Keratinocyte (primary cell): ENCODE results near the gene PDE9A. TPM values are rescaled to one million over a fixed set of nuclear protein-coding genes. Genes with fewer than 3 reads are reported as not detected.

Experiments used
- DNase-seq: peaks from one replicate; pipeline ENCODE4 v3.0.0-alpha.2; 2011; ENCODE audit warnings: low read depth, missing footprints, low spot score
- FAIRE-seq: peaks from 2 replicates; lab custom pipeline; 2011; peaks lifted over from hg19 to GRCh38; lab: Jason Lieb, UNC
- H2AFZ ChIP-seq: 2 replicates; pipeline ENCODE4 v1.6.0; 2012; ENCODE audit warnings: low read length, control low read depth, inconsistent platforms; ENCODE audit not compliant: control insufficient read depth
- H3K27ac ChIP-seq: 2 replicates; pipeline ENCODE4 v1.5.1; 2011; ENCODE audit warnings: low read length; ENCODE audit not compliant: control insufficient read depth, insufficient read depth
- H3K27me3 ChIP-seq: 3 replicates; pipeline ENCODE4 v1.6.0; 2011; ENCODE audit warnings: low read length; ENCODE audit not compliant: control insufficient read depth, insufficient read depth; ENCODE audit errors: extremely low read depth
- H3K36me3 ChIP-seq, 2 experiments: 2 replicates in 1 of 2; 3 replicates in 1 of 2; pipeline ENCODE4 v1.5.1; 2011; ENCODE audit warnings: low read length in 2 of 2, mild to moderate bottlenecking in 1 of 2; ENCODE audit not compliant: control insufficient read depth in 2 of 2, insufficient read depth in 2 of 2; ENCODE audit errors: extremely low read depth in 1 of 2
- H3K4me1 ChIP-seq: 3 replicates; pipeline ENCODE4 v1.5.1; 2011; ENCODE audit warnings: low read length; ENCODE audit not compliant: control insufficient read depth, insufficient read depth; ENCODE audit errors: extremely low read depth
- H3K4me2 ChIP-seq: 3 replicates; pipeline ENCODE4 v1.6.0; 2011; ENCODE audit warnings: low read depth, low read length; ENCODE audit not compliant: control insufficient read depth, insufficient read depth; ENCODE audit errors: extremely low read depth
- H3K4me3 ChIP-seq, 3 experiments: fragments of 200-600 bp in 1 of 3; sonication (generic) in 1 of 3; 2 replicates in 2 of 3; 3 replicates in 1 of 3; pipeline ENCODE4 v1.5.1; 2011 to 2016; ENCODE audit warnings: low read length in 3 of 3, mild to moderate bottlenecking in 3 of 3, control low read depth in 2 of 3, inconsistent platforms in 1 of 3, low read depth in 1 of 3, mixed read lengths in 1 of 3, mixed run types in 1 of 3, moderate library complexity in 1 of 3; ENCODE audit not compliant: control insufficient read depth in 2 of 3, insufficient read depth in 2 of 3; ENCODE audit errors: extremely low read depth in 1 of 3
- H3K79me2 ChIP-seq: 2 replicates; pipeline ENCODE4 v1.6.0; 2012; ENCODE audit warnings: low read length; ENCODE audit not compliant: control insufficient read depth, insufficient read depth
- H3K9ac ChIP-seq: 3 replicates; pipeline ENCODE4 v1.6.0; 2011; ENCODE audit warnings: low read length; ENCODE audit not compliant: control insufficient read depth, insufficient read depth; ENCODE audit errors: extremely low read depth
- H3K9me1 ChIP-seq: 3 replicates; pipeline ENCODE4 v1.6.0; 2011; ENCODE audit warnings: low read length; ENCODE audit not compliant: control insufficient read depth, insufficient read depth; ENCODE audit errors: extremely low read depth
- H3K9me3 ChIP-seq: 2 replicates; pipeline ENCODE4 v1.5.1; 2012; ENCODE audit warnings: low read depth, low read length; ENCODE audit not compliant: control insufficient read depth
- H4K20me1 ChIP-seq: 3 replicates; pipeline ENCODE4 v1.6.0; 2011; ENCODE audit warnings: low read length; ENCODE audit not compliant: control insufficient read depth, insufficient read depth; ENCODE audit errors: extremely low read depth
- CTCF ChIP-seq, 3 experiments: IDR thresholded peaks in 1 of 3; conservative IDR thresholded peaks in 1 of 3; optimal IDR thresholded peaks in 1 of 3; 2 replicates in 2 of 3; 3 replicates in 1 of 3; pipeline versions ENCODE3 to v1.5.1; 2011; ENCODE audit warnings: low read length in 3 of 3, mild to moderate bottlenecking in 3 of 3, moderate library complexity in 2 of 3, control low read depth in 1 of 3, inconsistent platforms in 1 of 3; ENCODE audit not compliant: insufficient read depth in 2 of 3; ENCODE audit errors: extremely low read depth in 1 of 3
- EZH2 ChIP-seq: IDR thresholded peaks from one replicate; pipeline ENCODE4 v1.6.1; 2012; ENCODE audit warnings: inconsistent platforms, mild to moderate bottlenecking, low read length, moderate library complexity
- dilution Hi-C: fragments of 300-500 bp; cut with MboI; formaldehyde crosslinking; loops from one replicate; pipeline ENCODE4 v1.7.0; 2020; ENCODE audit warnings: low sequenced_read_pairs; ENCODE audit not compliant: extremely low pct_ligation_motif_present
- polyA plus RNA-seq, 5 experiments: library from polyadenylated mRNA; depleted of rRNA in 3 of 5; stranded (reverse) in 3 of 5; stranded (forward) in 1 of 5; unstranded in 1 of 5; fragments of >200 nt; gene quantifications; 1 replicate in 1 of 5; 2 replicates in 3 of 5; 3 replicates in 1 of 5; pipeline versions ENCODE4 v1.2.1 to v1.2.3, GENCODE V29; 2011 to 2012; ENCODE audit warnings: missing spikeins in 2 of 5, low read depth in 1 of 5, low replicate concordance in 1 of 5

PDE9A gene
- polyA plus RNA-seq, 1 donor (not counting 4 experiments of a cell fraction or from before 2014, with no cell fraction given) = 0.13 TPM

GRCh38 chr21:42665484-42665883, 12.1 kb downstream of the PDE9A start:
- no peak overlapping the region for H3K4me3 ChIP-seq
- no peak overlapping the region for H3K27ac ChIP-seq
- TF ChIP-seq EZH2 (no peak), CTCF (optimal IDR thresholded peaks at IDR 0.05 in 1 of 3, IDR thresholded peaks at IDR 0.05 in 1 of 3, conservative IDR thresholded peaks at IDR 0.05 in 1 of 3; ENCODE audit: extremely low read depth in 1 of 3, insufficient read depth in 2 of 3, low read length in 3 of 3) (no peak)

DNA sequence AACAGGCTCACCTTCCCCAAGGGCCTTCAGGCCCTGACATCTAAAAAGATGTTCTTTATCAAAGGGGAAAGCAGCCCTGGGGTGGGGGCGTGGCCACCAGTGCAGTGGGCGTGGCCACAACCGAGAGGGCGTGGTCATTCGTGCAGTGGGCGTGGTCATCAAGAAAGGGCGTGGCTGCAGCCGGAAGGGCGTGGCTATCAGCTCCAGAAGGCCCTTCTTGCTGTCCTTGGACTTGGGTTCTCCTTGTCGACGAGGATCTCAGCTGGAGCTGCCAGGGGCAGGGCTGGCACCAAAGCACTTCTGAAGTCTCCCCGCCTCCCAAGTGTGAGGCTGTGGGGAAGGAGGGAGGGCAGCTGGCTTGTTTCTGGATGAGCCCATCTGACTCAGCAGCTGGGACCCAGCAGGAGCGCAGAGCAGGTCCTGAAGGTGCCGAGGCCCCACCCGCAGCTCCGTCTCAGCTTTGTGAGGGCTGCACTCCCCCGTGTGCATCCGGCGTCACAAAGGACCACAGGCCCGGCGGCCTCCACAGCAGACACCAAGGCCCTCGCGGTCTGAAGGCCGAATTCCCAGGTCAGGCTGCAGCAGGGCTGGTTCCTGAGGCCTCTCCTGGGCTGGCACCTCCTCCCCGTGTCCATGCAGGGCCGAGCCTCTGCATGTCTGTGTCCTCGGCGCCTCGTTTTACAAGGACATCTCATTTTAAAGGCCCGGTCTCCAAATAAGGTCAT, 12.8 kb downstream of the PDE9A start:
- H3K9me1 ChIP-seq = no peaks in the 10 kb centered on the region
- no peak overlapping the region for H3K4me3 ChIP-seq
- TF ChIP-seq EZH2 = no peak
- no peak for TF ChIP-seq CTCF (optimal IDR thresholded peaks at IDR 0.05 in 1 of 3, IDR thresholded peaks at IDR 0.05 in 1 of 3, conservative IDR thresholded peaks at IDR 0.05 in 1 of 3; ENCODE audit: extremely low read depth in 1 of 3, insufficient read depth in 2 of 3, low read length in 3 of 3)
- no peaks in the 10 kb centered on the region for H4K20me1 ChIP-seq
- H3K27me3 ChIP-seq = no peaks in the 10 kb centered on the region
- FAIRE-seq = no peak
- H3K27ac ChIP-seq = no peak overlapping the region
- H3K9ac ChIP-seq = no peak overlapping the region
- DNase-seq = no peak
- dilution Hi-C loops = no loop called here
- H2AFZ ChIP-seq = no peak overlapping the region
- H3K4me1 ChIP-seq = no peaks in the 10 kb centered on the region
- no peaks in the 10 kb centered on the region for H3K36me3 ChIP-seq
- H3K79me2 ChIP-seq = no peaks in the 10 kb centered on the region
- H3K4me2 ChIP-seq = no peak overlapping the region
- H3K9me3 ChIP-seq = no peaks in the 10 kb centered on the region

More at GRCh38 chr21:42665484-42665883, 12.1 kb downstream of the PDE9A start:
- dilution Hi-C loops = no loop called here
- no peaks in the 10 kb centered on the region for H4K20me1 ChIP-seq
- no peak overlapping the region for H3K4me2 ChIP-seq
- no peaks in the 10 kb centered on the region for H3K79me2 ChIP-seq
- no peaks in the 10 kb centered on the region for H3K4me1 ChIP-seq
- FAIRE-seq (no peak), DNase-seq (no peak)
- H3K27me3 ChIP-seq = no peaks in the 10 kb centered on the region
- H3K36me3 ChIP-seq = no peaks in the 10 kb centered on the region
- H3K9me1 ChIP-seq = no peaks in the 10 kb centered on the region
- H3K9ac ChIP-seq = no peak overlapping the region
- H2AFZ ChIP-seq = no peak overlapping the region
- no peaks in the 10 kb centered on the region for H3K9me3 ChIP-seq
